Measurements from ENCODE around the gene ADAMTS8.

ADAMTS8 gene

DNA sequence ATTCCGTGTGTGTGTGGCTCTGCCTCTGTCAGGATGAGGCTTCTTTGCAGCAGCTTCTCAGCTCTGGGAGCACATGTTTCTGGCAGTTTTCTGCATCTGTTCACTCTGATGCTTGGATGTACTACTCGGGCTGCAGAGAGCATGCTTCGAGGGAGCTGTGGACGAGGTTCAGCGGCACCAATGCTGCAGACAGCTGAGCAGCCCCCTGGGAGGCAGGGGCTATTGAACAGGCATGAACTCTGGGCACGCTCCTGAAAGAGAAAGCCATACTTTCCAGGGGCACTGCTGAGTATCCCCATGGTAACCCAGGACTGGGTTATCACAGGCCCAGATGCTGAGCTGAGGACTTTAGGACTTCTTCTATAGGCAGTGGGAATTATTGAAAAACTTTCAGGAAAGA is 33.8 kb downstream of the ADAMTS8 start:
- DNase-seq (ENCODE audit: low read depth) = no peak

DNA sequence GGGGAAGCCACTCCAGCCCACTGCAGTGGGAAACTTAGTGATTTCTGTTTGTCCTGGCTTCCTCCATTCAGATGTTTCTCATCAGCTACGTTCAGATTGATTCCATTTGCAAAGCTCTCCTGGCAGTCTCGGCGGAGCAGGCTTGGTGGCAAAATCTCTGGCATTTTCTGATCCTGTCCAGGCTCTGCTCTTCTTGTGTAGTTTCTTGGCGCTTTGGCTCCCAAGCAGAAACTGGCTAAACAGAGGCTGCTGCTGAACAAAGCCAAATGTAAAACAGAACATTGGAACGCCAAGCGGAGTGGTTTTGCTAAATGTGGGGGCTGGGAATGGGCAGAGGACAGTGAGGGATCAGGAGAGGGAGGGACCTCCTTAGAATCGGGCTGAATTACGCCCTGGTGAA is 36.7 kb downstream of the ADAMTS8 start:
- DNase-seq (ENCODE audit: low read depth) = no peak

DNA sequence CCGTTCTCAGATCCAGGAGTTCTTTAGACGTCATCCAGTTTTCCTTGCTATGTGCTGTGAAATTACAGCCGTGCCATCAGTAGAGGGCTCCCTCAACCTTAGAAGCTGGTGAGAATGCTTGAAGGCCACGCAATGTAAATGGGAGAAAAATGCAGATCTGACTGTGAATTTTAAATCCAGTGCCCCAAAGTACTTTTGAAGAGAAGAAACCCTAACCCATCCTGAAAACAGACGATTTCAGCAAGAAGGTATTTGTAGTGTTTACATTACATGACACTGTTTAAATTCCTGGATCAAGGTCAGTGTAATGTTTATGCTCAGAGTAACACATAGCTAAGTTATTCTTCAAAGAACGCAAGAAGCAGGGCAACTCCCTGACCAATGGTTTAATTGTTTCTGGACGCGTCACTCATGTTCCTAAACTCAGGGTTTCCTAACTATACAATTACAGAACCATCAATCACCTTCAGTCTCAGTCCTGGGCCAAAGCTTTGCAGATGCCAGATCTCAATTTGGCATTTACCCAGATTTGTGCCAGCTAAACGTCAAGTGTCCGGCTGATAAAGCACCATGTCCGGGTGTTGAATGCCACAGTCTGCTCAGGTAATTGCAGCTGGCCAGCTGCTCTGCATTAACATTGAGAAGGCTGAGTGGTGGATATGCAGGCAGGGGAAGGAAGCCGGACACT is 38.2 kb downstream of the ADAMTS8 start:
- no peak for DNase-seq (ENCODE audit: low read depth)

DNA sequence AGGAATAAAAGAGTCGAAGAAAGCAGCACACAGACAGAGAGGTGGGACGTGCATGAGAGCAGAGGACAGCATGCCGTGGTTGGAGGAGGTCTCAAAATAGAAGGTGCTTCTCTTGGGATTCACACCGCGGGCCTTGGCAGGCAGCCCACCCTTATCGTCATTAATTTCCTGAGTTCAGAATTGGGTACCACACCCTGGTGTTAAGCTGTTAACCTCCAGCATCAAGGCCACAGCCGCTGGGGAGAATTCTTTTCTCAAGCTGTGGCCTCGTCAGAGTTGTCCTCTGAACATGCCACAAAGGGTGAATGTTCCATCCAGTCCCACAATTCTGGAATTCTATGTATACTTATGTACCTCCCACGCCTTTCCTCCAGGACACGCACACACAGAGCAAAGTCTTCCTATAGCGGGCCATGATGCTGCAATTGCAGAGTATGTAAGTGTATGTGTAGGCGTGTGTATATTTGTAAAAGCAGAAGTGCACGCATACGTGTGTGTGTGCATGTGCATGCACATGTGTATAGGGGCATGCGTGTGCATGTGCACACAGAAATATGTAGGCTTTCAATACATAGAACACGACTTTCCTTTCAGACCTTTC is 39.0 kb downstream of the ADAMTS8 start:
- DNase-seq (ENCODE audit: low read depth) = peak; percentile 14

DNA sequence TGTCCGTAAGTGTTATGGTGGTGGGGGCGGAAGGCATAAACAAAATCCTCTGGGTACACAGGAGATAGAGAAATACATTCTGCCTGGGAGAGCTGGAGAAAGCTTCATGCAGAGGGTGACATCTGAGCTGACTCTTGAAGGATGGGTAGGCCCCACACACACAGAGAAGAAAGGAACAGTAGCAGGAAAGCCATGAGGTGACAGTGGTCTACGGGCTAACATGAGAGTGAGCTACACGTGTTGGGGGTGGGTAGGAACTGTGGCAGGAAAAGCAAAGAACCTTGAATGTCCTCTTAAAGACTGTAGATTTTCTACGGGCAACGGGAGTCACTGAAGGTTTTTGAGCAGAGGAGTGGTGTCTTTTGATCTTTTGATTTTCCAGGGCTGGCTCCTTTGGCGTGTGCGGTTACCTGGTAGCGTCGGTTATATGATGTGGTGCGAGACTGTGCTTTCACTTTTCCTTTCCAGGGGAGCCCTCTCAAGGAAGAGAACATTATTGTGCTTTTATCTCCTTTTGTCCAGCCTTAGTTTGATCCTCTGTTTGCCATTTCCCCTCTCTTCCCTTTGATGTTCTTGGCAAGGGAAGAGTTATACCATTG is 39.7 kb downstream of the ADAMTS8 start:
- no peak for DNase-seq (ENCODE audit: low read depth)

DNA sequence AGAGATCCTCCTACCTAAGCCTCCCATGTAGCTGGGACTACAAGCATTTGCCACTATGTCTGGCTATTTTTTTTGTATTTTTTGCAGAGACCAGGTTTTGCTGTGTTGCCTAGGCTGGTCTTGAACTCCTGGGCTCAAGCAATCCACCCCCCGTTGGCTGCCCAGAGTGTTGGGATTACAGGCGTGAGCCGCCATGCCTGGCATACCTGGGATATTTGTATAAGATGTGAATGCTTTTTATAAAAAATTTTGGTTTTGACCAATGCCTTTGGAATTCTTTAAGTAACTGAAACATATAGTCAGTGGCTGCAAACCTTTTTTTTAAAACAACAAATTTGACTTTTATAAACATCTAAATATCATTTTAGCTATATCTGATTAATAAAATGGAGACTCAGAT is 42.4 kb downstream of the ADAMTS8 start:
- no peak for DNase-seq (ENCODE audit: low read depth)

DNA sequence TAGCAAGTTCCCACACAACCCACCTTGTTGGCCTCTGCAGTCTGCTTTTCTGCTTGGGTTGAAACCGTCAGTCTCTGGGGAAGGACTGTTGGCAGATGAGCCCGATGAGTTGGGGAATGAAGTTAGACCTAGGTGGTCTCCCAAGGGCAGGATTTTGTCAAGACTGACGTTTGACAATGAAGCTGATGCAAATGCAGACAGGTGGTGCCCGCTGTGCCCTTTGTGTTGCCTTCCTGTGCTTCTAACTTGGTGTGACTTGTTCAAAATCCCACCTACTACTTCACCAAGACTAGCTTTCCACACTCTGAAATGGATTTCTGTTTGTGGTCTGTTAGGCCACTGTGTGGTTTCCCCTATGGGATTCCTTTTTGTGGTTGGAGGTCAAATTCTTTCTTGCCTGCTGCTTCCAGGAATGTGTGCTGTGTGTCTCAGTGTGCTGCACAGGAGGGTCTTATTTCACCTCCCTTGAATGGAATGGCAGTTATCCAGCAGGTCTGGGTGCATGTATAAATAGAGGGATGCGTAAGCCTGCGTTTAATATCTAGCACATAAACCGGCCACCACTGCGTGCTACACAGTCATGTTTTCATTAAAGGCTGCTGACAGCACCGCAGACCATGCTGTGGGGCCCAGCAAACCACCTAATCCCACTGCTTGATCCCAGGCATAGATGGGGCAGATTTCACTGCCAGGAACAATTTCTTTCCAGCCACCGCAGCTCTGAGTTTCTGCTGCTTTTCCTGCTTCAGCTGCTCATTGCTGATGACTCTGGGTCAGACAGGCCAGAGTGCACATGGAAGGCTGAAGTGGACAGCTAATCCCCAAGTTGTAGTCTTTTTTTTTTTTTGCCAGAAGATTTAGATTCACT is 44.8 kb downstream of the ADAMTS8 start:
- no peak for DNase-seq (ENCODE audit: low read depth)

DNA sequence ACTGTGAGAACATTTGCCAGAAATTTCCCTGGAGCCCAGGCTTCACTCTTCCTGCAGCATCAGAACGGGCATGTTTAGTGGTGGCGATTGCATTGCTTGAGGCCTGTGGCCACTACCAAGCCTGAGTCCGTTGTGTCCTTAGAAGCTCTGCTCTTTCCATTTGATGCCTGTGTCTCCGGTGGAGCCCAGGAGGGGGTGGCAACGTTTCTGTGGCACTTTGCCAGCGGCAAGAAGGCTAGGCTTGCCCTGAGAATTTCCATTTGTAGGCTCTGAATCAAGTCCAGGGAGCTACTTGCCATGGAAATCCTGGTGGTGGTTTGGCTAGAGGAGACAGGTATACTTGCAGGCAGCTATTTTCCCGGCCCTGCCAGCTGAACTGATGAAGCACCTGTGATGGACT is 47.1 kb downstream of the ADAMTS8 start:
- no peak for DNase-seq (ENCODE audit: low read depth)

DNA sequence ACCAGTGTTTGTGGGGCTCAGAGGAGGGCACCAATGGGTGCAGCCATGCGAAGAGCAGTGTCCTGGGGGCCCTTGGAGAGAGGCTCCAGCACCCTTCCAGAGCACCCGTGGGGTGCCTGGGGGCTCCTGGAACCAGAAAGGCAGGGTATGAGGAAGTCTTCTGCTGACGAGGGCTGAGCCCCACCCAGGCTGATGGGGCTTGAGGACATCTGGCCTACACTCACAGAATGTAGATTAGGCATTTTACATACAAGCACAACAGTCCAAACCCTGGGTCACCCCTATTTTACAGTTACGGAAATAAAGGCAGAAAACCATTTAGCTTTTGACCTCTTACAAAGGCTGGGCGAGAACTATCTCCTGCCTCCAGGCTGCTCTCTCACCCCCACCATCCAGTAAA is 47.6 kb downstream of the ADAMTS8 start:
- no peak for DNase-seq (ENCODE audit: low read depth)

DNA sequence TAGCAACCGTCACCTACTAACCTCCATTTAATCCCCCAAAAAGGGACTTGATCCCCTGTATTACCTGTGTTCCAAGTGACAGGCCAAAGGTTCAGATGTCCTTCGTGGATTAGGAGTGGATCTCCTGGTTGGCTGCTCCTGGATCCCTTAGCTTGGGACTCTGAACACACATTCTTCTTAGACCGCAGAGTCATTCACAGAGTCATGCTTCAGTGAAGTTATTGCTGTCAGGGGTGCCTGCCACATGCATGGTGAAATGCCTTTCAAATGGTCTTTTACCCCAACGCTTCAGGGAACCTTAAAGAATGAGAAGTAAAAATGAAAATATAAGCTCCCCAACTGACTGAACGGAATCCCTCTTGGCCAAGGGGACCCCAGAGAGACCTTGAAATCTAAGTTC is 49.1 kb downstream of the ADAMTS8 start:
- no peak for DNase-seq (ENCODE audit: low read depth)

DNA sequence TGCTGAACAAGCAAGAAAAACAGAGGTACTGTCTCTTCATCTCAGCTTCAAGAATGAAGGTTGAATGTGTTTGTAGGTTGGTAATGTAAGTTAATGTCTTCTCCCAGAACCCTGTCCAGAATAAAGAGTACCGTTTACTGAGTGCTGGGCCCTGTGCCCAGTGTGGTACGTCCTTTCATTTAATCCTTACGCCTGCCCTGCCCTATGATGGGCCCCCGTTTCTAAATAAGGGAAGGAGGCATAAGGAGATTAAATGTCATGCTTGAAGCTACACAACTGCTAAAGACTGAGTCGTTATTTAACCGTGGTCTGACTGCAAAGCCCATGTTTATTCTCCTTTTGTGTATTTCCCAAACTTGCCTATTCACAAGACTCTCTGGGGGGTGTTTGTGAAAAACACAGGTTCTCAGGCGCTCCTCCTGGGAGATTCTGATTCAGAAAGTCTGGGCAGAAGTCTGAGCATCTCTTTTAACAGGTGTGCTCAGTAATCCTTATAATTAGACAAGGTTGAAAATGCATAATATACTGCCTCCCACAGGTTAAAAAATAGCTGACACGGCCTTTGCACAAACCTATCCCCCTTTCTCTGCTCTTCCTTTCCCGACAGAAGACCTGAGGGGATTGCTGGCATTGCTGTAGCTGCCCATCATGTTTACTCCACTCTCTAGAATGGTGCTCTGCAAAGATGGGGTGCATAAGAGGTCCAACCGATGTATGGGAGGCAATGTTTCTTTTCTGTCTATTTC is 57.4 kb downstream of the ADAMTS8 start:
- no peak for DNase-seq (ENCODE audit: low read depth)

DNA sequence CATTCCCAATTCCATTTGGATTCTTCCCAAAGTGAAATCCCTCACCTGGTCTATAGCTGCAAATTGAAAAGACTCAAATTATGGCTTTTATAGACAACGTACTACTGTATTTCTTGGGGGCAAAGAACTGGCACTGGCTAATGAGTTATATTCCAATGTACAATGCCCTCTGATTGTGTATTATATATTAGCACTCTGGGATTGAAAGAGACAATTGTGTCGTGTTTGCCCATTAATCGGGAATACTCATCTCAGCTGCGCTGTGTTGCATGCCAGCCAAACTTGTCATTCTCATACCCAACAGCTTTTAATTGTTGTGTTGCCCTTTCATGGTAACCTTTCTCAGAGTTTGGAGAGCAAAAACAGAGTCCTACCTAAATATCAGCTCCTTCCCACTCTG is 58.7 kb downstream of the ADAMTS8 start:
- no peak for DNase-seq (ENCODE audit: low read depth)

DNA sequence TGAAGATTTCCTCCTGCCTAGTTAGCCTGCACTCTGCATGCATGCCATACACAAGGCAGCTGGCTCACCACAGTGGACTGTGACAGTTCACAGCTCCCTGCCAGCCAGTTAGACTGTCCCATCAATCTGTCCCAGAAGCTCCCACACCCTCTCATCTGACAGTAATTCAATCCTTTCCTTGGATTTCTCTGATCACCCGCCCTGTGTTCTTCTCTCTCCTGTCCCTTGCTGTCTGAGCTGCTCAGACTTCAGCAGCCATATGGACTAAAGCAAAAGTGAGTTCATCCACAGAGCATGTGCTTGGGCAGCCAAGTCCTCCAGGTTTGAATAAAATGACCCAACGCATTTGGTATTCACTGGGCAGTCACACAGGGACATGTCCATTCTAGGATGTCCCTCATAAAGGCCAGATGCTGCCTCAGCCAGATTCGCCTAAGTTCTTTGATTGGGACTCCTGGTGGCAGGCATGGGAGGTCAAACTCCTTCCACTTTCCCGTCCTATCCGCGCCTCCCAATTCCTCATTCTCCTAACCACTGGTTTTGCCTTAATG is 59.2 kb downstream of the ADAMTS8 start:
- no peak for DNase-seq (ENCODE audit: low read depth)

DNA sequence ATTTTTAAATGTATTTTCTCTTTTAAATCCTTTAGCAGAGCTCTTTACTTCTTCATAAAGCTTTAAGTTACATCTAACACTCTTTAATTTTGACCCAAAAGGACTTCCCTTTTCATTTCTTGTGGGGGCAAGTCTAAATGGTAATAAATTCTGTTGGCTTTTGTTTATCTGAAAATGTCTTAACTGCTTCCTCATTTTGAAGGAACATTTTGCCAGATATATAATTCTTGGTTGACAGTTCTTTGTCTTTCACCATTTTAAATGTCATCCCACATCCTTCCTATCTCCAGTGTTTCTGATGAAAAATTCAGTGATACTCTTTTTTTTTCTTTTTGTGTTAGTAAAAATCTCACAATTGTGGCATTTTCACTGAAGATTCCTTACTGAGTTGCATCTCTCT is 69.0 kb downstream of the ADAMTS8 start:
- no peak for DNase-seq (ENCODE audit: low read depth)

DNA sequence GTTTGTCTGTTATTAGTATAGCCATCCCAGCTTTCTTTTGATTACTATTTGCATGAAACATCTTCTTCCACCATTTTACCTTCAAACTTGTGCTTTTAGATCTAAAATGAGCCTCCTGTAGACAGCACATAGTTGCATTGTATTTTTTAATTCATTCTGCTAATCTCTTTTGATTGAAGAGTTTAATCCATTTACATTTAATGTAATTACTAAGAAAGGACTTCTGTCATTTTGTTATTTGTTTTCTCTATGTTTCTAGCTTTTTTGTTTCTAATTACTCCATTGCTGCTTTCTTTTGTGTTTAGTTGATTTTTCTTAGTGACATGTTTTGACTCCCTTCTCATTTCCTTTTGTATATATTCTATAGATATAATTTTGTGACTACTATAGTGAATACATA is 70.0 kb downstream of the ADAMTS8 start:
- no peak for DNase-seq (ENCODE audit: low read depth)
